Eye (tissue), 1 donor: ENCODE data around the gene MYH9.
A peak's percentile ranks its signal among the peaks of the same experiment; 100 is the strongest.
"Not testable (repeated sequence)": the region's sequence is repeated elsewhere in the genome, so short reads cannot be mapped to it uniquely, and the experiment has no call there.

Source experiments
- DNase-seq: peaks from one replicate; pipeline ENCODE4 v3.0.0-alpha.2; 2015

Gene MYH9

DNA sequence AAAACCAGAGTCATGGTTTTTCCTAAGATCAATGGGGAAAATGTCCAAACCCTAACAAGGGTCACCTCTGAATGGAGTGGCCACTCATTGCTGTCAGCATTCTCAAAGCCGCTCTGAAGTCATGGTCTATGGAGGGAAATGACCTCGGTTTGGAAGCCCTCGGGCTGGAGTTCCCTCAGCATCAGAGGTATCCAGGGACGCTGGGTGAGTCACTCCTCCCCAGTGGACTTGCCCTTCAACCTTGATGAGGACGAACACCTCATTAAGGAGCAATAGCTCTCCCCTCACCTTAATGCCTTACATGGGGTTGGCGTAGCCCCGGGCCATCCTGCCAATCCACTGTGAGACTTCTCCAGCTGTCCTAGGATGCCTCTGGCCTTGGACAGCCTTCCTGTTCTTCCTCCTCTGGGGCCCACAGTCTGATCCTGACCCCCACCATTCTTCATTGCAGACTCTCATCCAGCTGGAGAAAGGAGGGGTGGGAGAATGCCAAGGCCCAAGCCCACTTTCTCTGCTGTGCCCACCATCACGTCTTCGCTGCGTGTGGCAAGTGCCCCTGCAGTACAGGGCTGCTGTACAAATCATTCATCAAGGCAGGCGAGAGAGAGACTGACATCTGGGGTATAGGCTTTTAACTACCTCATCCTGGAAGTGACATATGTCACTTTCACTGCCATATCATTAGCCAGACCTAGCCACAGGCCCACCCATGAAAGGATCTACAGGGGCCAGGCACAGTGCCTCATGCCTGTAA lies 25.4 kb upstream of the MYH9 start:
- no peak for DNase-seq

GRCh38 chr22:36411589-36412258 lies 24.0 kb upstream of the MYH9 start:
- DNase-seq, result no peak

DNA sequence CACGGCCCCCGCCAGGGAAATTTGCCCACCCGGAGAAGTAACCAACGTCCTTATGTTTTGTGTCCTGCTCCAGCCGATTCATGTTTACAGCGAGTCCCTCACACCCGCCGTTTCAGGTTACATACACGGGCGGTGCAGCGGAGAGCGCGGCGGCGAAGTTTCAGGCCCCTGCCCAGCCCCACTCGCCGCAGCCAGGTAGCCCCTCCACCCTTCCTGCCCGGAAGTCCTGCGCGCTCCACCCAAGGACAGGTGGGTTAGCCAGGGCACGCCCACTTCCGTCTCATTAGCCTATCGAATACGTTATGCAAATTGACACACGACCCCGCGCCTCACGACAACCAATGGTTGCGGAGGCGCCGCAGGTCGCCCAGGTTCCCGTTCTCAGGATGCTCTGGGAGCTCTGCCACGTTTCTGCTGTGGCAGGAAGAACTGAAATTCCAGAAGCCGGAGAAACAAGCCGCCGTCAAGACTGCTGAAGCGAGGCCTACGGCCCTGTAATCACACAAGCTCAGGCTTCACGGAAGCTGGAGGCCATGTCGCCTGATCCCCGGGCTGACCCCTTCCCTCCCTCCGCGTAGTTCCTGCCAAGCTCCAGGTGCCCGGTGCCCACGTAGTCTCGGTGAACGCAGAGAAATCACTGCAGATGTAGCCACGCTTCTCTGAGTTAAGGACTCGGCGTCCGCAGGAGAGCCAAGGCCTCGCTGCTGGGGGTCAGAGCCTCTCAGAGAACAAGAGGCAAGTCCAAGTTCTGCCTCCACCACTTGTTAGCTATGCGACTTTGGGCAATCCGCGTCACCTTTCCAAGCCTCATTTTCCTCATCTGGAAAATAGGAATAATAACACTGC lies 22.4 kb upstream of the MYH9 start:
- peak; percentile 95 for DNase-seq

GRCh38 chr22:36409554-36409910 lies 21.8 kb upstream of the MYH9 start:
- not testable (repeated sequence) for DNase-seq

DNA sequence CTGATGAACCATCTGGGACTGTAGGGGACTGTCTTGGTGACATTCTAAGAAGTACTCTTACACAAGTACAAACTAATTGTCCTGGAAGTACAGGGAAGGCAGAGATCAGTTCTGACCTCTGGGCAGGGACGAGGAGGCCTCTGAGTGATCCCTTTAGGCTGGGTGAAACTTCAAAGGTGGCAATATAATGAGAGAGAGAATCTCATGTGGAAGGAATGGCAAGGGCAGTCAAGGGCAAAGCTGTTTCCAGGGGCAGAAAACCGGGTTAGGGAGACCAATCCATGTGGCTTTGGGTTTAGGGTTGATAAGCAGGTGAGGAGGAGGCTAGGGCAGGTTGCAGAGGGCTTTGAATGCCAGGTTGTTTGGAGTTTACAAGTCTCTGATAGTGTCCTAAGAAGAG lies 21.3 kb upstream of the MYH9 start:
- DNase-seq, result no peak

DNA sequence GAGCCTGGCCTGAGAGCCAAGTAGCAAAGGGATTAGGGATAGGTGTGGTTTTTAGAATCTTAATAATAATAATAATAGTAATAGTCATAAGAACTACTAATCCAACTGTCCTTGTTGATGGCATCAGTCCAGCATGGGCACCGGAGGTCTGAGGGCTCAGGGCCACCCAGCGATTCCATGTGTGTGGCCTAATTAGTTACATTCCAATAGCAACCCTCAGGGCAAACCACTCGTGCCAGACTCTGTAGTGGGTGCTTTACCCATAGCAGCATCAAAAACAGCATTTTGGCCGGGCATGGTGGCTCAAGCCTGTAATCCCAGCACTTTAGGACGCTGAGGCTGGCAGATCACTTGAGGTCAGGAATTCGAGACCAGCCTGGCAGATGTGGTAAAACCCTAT lies 19.0 kb upstream of the MYH9 start:
- DNase-seq, result no peak

- no peak for DNase-seq
Measured at GRCh38 chr22:36405671-36406538, 18.1 kb upstream of the MYH9 start.

DNA sequence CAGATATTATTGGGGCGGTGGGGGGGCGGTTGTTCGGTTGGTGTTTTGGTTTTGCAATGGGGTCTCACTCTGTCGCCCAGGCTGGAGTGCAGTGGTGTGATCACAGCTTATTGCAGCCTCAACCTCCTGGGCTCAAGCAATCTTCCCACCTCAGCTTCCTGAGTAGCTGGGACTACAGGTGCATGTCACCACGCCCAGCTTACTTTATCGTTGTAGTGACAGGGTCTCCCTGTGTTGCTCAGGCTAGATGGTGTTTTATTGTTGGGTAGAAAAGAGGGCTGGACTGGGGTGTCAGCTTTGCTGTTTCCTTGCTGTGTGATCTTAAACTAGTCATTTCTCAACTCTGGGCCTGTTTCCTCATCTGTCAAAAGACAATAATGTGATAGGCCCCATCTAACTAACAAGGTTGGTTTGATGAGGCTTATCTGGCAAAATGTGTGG lies 17.5 kb upstream of the MYH9 start:
- no peak for DNase-seq

DNA sequence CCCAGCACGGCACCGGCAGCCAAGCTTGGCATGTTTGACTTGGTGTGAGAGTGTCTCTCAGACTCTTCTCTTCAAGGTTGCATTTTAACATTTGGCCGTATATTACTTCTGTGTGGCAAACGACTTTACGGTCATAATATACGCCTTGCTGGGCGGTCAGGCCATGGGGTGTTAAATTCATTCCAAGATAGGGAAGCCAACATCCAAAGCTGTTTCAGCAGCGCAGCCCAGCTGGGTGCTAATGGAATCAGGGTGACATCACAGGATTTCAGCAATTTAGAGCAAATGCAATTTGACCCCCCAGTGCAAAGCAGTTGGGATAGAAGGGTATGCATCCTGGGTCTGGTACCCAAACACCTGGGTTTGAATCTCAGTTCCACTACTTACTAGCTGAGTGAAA lies 16.7 kb upstream of the MYH9 start:
- no peak for DNase-seq

DNA sequence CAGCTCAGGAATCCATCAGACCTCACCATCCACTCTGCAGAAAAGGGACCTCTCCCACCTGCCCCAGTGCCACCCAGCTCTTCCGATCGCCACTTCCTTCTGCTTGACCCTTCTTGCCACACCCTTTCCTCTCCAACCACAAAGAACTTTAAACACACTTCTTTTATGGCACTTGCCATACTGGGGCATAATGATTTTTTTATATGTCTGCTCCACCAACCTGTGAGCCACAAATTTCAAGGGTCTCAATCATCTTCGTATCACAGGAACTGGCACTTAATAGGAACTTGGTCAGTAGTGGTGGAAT lies 11.7 kb upstream of the MYH9 start:
- DNase-seq, result no peak

DNA sequence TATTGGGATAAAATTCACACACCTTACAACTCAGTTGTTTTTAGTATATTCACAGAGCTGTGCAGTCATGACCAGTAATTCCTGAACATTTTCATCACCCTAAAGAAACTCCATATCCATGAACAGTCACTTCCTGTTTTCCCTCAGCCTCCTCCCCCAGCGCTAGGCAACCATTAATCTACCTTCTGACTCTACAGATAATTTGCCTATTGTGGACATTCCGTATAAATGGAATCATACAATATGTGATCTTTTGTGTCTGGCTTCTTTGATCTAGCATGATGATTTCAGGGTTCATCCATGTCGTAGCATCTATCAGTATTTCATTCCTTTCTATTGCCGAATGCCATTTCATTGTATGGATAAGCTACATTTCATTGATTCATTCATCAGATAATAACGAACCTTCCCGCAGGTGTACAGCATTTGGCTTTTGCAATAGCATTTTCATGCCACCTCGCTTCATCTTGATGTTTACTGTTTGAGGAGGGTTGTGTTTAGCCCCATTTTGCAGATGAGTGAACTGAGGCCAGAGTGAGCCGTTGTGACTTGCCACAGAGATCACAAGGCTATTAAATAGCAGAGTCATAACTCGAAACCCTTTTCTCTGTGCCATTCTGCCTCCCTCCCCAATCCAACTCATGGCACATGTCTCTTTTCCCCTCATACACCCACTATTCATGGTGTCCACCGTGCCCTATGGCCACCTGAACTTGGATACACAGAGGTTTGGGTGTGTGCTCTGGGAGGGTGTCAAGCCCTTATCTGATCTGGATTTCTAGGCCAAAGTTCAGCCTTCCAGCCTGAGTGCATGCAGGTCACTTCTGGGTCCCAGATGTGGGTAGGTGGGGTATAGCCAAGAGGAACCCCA lies 11.1 kb upstream of the MYH9 start:
- DNase-seq, result no peak

DNA sequence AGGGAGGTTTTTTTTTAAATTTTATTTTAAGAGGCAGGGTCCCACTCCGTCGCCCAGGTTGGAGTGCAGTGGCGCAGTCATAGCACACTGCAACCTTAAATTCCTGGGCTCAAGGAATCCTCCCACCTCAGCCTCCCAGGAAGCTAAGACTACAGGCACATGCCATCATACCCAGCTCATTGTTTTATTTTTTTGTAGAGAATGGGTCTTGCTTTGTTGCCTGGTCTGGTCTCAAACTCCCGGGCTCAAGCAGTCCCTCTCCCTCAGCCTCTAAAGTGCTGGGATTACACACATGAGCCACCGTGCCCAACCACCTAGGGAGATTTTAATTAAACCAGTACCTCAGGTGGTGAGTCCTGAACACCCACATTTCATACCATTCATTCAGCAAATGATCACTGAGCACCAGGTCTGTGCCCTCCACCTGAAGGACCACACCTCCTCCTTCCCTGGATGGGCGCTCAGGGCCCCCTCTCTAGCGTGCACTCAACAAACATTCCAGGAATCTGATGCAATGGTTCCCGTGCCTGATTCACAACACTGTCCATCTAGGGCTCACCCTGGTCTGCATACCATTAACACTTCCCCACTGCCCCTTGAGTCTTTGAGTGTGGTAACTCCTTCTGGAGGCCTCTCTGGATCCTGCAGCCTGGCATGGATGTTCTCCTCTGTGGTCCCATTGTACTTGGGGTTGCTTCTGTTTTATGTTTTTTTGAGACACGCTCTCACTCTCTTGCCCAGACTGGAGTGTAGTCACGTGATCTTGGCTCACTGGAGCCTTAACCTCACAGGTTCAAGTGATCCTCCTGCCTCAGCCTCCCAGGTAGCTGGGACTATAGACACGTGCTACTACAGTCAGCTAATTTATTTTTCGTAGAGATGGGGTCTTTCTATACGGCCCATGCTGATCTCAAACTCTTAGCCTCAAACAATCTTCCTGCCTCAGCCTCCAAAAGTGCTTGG lies 9.6 kb upstream of the MYH9 start:
- DNase-seq, result no peak

GRCh38 chr22:36395915-36396314 lies 8.1 kb upstream of the MYH9 start:
- DNase-seq, result no peak

- DNase-seq, result no peak
Measured at GRCh38 chr22:36395055-36395849, 7.5 kb upstream of the MYH9 start.

GRCh38 chr22:36391638-36392037 lies 3.9 kb upstream of the MYH9 start:
- DNase-seq, result no peak

DNA sequence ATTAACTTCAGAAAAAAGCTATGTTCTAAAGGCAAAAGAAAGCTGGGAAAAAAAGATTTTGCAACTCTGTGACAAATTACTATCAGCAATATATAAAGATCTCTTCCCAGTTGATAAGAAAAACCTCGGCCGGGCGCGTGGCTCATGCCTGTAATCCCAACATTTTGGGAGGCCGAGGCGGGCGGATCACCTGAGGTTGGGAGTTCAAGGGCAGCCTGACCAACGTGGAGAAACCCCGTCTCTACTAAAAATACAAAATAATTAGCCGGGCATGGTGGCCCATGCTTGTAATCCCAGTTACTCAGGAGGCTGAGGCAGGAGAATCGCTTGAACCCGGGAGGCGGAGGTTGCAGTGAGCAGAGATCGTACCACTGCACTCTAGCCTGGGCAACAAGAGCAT lies 1.4 kb upstream of the MYH9 start:
- DNase-seq, result not testable (repeated sequence)

DNA sequence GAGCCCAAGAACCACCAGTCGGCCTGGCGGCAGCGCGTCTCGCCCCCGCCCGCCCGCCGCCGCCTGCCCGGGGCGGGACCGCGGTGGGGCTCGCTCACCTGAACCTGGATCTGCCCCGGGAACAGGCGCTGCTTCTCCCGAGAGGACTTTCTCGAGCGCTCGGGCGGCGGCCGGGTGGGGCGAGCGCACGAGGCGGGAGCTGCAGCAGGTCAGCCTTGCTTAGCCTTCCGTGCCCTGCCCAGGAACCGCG lies 133 bp downstream of the MYH9 start:
- DNase-seq, result no peak

DNA sequence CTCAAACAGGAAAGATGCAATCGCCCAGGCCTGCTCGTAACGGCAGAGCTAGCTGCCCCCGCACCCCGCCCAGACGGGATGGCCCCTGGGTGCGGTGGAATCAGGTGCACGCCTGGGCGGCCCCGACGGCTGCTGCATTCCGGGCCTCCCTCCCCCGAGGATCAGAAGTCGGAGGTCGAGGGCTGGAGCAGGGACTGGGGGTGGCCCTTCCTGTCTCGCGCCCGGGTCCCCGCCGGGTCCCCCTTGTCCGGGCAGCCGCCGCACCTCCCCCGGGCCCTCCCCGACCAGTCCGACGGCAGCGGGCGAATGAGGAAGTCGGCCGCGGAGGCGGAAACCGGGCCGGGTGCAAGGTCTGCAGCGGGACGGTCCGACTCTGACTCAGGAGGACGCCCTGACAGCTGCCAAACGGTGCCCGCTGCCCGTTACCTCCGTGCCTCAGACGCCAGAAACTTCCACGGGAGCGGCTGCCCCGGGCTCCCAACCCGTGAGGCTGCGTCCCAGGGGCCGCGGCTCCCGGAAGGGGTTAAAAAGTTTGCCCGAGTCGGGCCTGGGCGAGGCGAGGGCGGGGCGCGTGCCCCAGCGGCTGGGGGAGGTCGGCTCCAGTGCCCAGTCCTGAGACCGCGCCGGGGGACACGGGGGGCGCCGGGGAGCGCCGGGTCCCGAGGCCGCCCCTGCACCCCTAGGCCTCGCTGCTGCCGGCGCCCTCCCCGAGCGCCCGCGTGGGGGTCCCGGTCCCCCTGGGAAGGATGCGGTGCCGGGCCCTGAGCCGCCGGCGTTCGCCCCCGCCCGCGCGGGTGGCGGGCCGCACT lies 663 bp downstream of the MYH9 start:
- peak; percentile 60 for DNase-seq

- DNase-seq, result peak; percentile 81
Measured at GRCh38 chr22:36386351-36386899, 1.3 kb downstream of the MYH9 start.
